Measurements from ENCODE around the gene PLEKHA7. TPM values are rescaled to one million over a fixed set of nuclear protein-coding genes. Genes with fewer than 3 reads are reported as not detected.

PLEKHA7 gene
- total and polyA plus RNA-seq, 2 of the 8 experiments (the other 6 are each of a cell fraction or from before 2014, with no cell fraction given), result 11.4 to 25.6 TPM

GRCh38 chr11:16843294-16843693 lies 170.9 kb downstream of the PLEKHA7 start:
- peaks cover 0 to 10% (median 2%) of the 10 kb centered on the region in 4 experiments; a peak in 2 of 8 replicates for H3K36me3 ChIP-seq (ENCODE audit: control insufficient read depth in 2 of 4, insufficient read depth in 4 of 4, low read length in 3 of 4)
- no peak overlapping the region for H4K91ac ChIP-seq (replicated peaks; ENCODE audit: insufficient read length, low read length)
- no peak overlapping the region for H3K56ac ChIP-seq (replicated peaks; ENCODE audit: insufficient read length, low read depth, low read length)
- no peak overlapping the region for H2AK5ac ChIP-seq (ENCODE audit: low read depth, low read length)
- no peaks in the 10 kb centered on the region for H3K9me3 ChIP-seq (ENCODE audit: insufficient read depth in 2 of 2, low read depth in 1 of 2, low read length in 1 of 2)
- H4K8ac ChIP-seq (ENCODE audit: extremely low read depth, insufficient read depth, low read length), result no peak overlapping the region
- H3K27me3 ChIP-seq (replicated peaks in 1 of 4; ENCODE audit: control insufficient read depth in 3 of 4, extremely low read depth in 1 of 4, insufficient read depth in 3 of 4, low read length in 3 of 4), result no peaks in the 10 kb centered on the region
- no peak overlapping the region for H3K4me3 ChIP-seq (ENCODE audit: extremely low read depth in 1 of 4, insufficient read depth in 2 of 4, low read depth in 3 of 4, low read length in 4 of 4)
- no peaks in the 10 kb centered on the region for H3K23me2 ChIP-seq (ENCODE audit: low read depth, low read length)
- no peak overlapping the region for H2AFZ ChIP-seq (ENCODE audit: low read length)
- H3K4me2 ChIP-seq (ENCODE audit: insufficient read depth in 1 of 2, low read depth in 2 of 2, low read length in 2 of 2), result no peak overlapping the region
- H3K18ac ChIP-seq (ENCODE audit: extremely low read depth, low read length), result no peak overlapping the region
- TF ChIP-seq SIX5 (IDR thresholded peaks at IDR 0.05; ENCODE audit: low read depth, low read length) (no peak), POLR2AphosphoS5 (IDR thresholded peaks at IDR 0.05; ENCODE audit: low read depth, low read length) (no peak)
- CTCF ChIA-PET (ENCODE audit: partially characterized antibody), result interaction anchor here (1.0 to 2.6 kb wide), 3 partner anchors 23 to 75 kb away, joined by 3 to 10 read pairs (median 4); no protein-coding TSS in a partner anchor
- H3K27ac ChIP-seq (ENCODE audit: low read depth, low read length), result no peak overlapping the region
- no peaks in the 10 kb centered on the region for H4K20me1 ChIP-seq (replicated peaks in 1 of 2; ENCODE audit: control insufficient read depth in 1 of 2, insufficient read depth in 2 of 2, low read length in 2 of 2)
- H2BK12ac ChIP-seq (ENCODE audit: low read depth, low read length), result no peak overlapping the region
- H2BK120ac ChIP-seq (replicated peaks; ENCODE audit: low read depth, low read length), result no peak overlapping the region
- H3K4me1 ChIP-seq (replicated peaks in 1 of 4; ENCODE audit: control insufficient read depth in 3 of 4, insufficient read depth in 4 of 4, low read length in 3 of 4), result no peaks in the 10 kb centered on the region
- H2BK15ac ChIP-seq (ENCODE audit: low read length), result no peak overlapping the region
- no peak overlapping the region for H4K5ac ChIP-seq (ENCODE audit: insufficient read length, low read depth, low read length)
- H3K79me1 ChIP-seq (ENCODE audit: low read depth, low read length), result no peaks in the 10 kb centered on the region; the same call in 1 of the 2 replicates
- POLR2A ChIA-PET (ENCODE audit: partially characterized antibody), result no interaction called here
- no peaks in the 10 kb centered on the region for H3K79me2 ChIP-seq (ENCODE audit: control insufficient read depth in 1 of 2, insufficient read depth in 2 of 2, low read length in 2 of 2)
- no peak for DNase-seq (ENCODE audit: low read depth in 1 of 2, low spot score in 2 of 2)
- no peak overlapping the region for H3K14ac ChIP-seq (ENCODE audit: insufficient read length)
- no peak overlapping the region for H3K23ac ChIP-seq (ENCODE audit: insufficient read length)
- no peak overlapping the region for H2BK20ac ChIP-seq (ENCODE audit: low read length)
- H3K4ac ChIP-seq (replicated peaks; ENCODE audit: insufficient read length, low read depth, low read length), result no peak overlapping the region
- no peak for FAIRE-seq
- H2BK5ac ChIP-seq (ENCODE audit: low read depth, low read length), result no peak overlapping the region
- H3K9ac ChIP-seq (replicated peaks in 1 of 4; ENCODE audit: extremely low read depth in 1 of 4, low read depth in 3 of 4, low read length in 3 of 4), result no peak overlapping the region
